HFF-Myc (cell line): ENCODE measurements around the gene VTI1B.
"Not testable (repeated sequence)": the region's sequence is repeated elsewhere in the genome, so short reads cannot be mapped to it uniquely, and the experiment has no call there.

Experiments
- DNase-seq: peaks from one replicate; pipeline ENCODE4 v3.0.0-alpha.2; 2011; ENCODE audit warnings: low read depth; ENCODE audit errors: extremely low read depth
- H3K4me3 ChIP-seq: replicated peaks from 2 replicates; pipeline ENCODE4 v1.5.1; 2011; ENCODE audit warnings: low read depth, mild to moderate bottlenecking, control low read depth, low read length
- CTCF ChIP-seq: IDR thresholded peaks from 2 replicates; pipeline ENCODE4 v1.5.1; 2012; ENCODE audit warnings: mild to moderate bottlenecking, low read depth, low read length, control low read depth; ENCODE audit errors: missing control alignments

Gene VTI1B, protein sequence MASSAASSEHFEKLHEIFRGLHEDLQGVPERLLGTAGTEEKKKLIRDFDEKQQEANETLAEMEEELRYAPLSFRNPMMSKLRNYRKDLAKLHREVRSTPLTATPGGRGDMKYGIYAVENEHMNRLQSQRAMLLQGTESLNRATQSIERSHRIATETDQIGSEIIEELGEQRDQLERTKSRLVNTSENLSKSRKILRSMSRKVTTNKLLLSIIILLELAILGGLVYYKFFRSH

DNA sequence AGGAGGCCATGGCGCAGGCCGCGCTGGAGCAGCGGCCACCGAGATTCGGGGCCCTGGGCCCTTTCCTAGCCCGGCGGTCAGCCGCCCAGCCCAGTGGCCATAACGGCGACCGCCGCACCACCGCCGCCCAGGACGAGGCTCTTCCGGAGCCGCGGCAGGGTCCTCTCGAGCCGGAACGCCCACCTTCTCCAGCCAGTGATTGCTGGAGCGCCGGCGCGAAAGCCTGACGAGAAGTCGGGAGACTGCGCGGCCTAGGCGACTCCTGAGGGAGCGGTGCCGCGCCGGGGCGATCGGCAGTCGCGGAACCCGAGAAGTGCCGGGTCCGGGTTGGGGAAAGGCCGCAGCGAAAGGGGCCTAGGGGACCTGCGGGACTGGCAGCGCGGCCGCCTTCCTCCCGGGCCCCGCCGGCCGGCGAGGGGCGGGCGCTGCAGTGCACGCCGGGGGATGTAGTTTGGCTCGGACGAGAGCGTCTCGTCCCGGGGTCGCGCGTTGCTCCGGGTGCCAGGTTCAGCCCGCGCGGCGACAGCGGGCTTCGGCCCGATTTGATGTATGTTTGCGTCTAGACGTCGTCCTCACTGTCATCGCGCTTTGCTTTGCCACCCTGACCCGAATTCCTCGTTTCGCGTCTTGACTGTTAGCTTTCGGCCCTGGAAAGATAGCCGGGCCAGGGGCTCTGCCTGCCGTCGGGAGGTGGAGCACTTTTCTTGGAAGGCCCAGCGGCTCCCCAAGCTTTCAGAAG is at the start of gene VTI1B:
Gene VTI1B, minus strand, starts transcription at position 153 of the 739 bp plus-strand sequence. Its CDS starts 143 bp downstream, at position 10.
- DNase-seq, result no peak
- peak within 1 kb of the TSS; percentile 75 for H3K4me3 ChIP-seq
- TF ChIP-seq CTCF, result no peak

- H3K4me3 ChIP-seq, result no peak overlapping the region
- no peak for TF ChIP-seq CTCF
- no peak for DNase-seq
Measured at GRCh38 chr14:67722293-67722692, 47.9 kb upstream of the VTI1B start.

DNA sequence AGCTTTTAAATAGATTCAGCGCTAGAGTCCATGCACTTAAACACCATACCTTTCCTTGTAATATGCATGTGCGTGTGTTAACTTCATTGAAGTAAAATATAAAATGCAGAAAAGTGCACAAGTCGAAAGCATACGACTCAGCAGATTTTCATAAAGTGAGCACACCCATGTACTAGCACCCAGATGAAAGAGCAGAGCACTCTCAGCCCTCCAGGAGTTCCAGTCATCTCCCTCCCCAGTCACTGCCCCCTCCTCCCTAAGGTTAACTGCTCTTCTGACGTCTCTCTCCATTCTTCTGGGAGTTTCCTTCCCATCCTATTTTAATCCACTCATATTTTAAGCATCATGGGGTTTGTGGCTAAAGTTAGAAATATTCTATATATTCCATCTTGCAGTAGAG is 47.4 kb upstream of the VTI1B start:
- TF ChIP-seq CTCF, result no peak
- no peak for DNase-seq
- H3K4me3 ChIP-seq, result no peak overlapping the region

GRCh38 chr14:67719866-67720265 is 45.4 kb upstream of the VTI1B start:
- no peak for TF ChIP-seq CTCF
- H3K4me3 ChIP-seq, result no peak overlapping the region
- no peak for DNase-seq

DNA sequence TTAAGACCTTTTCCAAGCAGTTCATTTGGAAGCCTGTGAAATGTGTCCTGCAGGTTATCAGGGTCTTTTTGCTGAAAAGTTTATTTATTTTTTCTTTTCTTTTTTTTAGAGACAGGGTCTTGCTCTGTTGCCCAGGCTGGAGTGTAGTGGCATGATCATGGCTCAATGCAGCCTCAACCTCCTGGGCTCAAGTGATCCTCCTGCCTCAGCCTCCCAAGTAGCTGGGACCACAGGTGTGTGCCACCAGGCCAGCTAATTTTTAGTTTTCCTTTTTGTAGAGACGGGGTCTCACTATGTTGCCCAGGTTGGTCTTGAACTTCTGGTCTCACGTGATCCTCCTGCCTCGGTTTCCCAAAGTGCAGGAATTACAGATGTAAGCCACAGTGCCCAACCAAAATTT is 45.0 kb upstream of the VTI1B start:
- not testable (repeated sequence) for DNase-seq, H3K4me3 ChIP-seq

- TF ChIP-seq CTCF, result no peak
- DNase-seq, result no peak
- H3K4me3 ChIP-seq, result no peak overlapping the region
Measured at GRCh38 chr14:67718265-67718664, 43.8 kb upstream of the VTI1B start.

DNA sequence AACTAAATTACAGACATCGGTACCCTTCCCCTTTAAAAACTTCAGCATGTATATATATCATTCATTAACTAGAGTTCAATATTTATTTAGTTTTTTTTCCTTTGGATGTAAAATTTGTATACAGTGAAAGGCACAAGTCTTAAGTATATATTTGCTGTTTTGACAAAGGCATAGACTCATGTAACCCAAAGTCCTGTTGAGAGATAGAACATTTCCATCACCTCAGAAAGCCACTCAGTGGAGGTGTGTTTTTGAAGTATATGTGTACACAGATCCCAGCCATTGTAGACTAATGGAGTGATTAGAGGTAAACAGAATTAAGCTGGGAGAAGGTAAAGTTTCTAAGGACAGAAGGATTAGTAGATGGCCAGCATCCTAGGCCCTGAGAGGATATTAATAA is 42.6 kb upstream of the VTI1B start:
- no peak overlapping the region for H3K4me3 ChIP-seq
- no peak for TF ChIP-seq CTCF
- DNase-seq, result no peak
